GM19099 (cell line): ENCODE measurements around the gene PNLIPRP1.

ENCODE experiments used
- POLR2A ChIP-seq: IDR thresholded peaks from 3 replicates; pipeline ENCODE4 v1.6.1; 2011; ENCODE audit warnings: low read depth; ENCODE audit not compliant: insufficient read length; ENCODE audit errors: extremely low read depth

The PNLIPRP1 gene

GRCh38 chr10:116634126-116634975 lies 43.6 kb downstream of the PNLIPRP1 start:
- no peak for TF ChIP-seq POLR2A

- no peak for TF ChIP-seq POLR2A
Observed at GRCh38 chr10:116636385-116636784, 45.6 kb downstream of the PNLIPRP1 start.

- no peak for TF ChIP-seq POLR2A
Observed at GRCh38 chr10:116636976-116637375, 46.2 kb downstream of the PNLIPRP1 start.

GRCh38 chr10:116637830-116638229 lies 47.1 kb downstream of the PNLIPRP1 start:
- no peak for TF ChIP-seq POLR2A

- TF ChIP-seq POLR2A = no peak
Observed at GRCh38 chr10:116646502-116646901, 55.7 kb downstream of the PNLIPRP1 start.

- TF ChIP-seq POLR2A = no peak
Observed at GRCh38 chr10:116648903-116649302, 58.1 kb downstream of the PNLIPRP1 start.

GRCh38 chr10:116653885-116654284 lies 63.1 kb downstream of the PNLIPRP1 start:
- no peak for TF ChIP-seq POLR2A

GRCh38 chr10:116654816-116655215 lies 64.1 kb downstream of the PNLIPRP1 start:
- no peak for TF ChIP-seq POLR2A

GRCh38 chr10:116655568-116655967 lies 64.8 kb downstream of the PNLIPRP1 start:
- no peak for TF ChIP-seq POLR2A

GRCh38 chr10:116656044-116656443 lies 65.3 kb downstream of the PNLIPRP1 start:
- TF ChIP-seq POLR2A = no peak

GRCh38 chr10:116657863-116658551 lies 67.2 kb downstream of the PNLIPRP1 start:
- no peak for TF ChIP-seq POLR2A
